HG02870 (cell line): ENCODE data around the gene ELL2.
"Not testable (repeated sequence)": the region's sequence is repeated elsewhere in the genome, so short reads cannot be mapped to it uniquely, and the experiment has no call there.

Experiments
- ATAC-seq: cut with Tn5 transposase; IDR thresholded peaks from one replicate; pipeline ENCODE4 v1.9.1; 2021; ENCODE audit warnings: mild to moderate bottlenecking, moderate library complexity; ENCODE audit not compliant: unreplicated experiment

ELL2 gene

DNA sequence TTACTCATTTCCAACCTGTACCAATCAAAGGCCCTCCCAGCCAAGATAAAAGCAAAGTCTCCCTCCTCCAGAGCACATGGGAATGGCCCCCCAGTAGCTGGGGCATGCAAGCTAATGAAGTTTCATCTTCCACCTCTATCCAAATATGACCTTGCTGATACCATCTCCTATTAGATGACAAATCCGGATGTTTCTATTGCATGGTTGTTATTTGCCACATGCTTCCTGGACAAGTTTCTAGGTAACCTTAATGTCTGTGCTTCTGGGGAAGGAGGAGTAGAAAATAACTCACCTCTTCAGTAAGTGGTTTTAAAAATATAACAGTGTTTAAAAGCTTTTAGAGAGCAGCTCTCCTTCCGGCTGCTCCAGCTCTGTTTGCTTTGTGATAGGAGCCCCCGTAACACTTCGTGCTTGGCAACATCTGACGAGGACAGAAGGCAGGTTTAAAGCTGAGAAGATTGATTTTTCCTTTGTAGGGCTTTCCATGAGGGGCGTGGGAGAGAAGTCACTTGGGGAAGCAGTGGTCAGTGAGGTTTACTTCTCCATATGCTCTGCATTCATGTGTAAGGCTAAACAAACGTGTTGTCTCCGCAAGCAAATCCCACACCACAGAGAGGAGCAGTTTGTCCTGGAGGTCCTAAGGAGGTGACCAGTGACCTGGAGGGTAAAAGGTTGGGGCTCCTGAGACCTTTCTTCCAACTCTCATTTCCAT lies 98.8 kb downstream of the ELL2 start:
- ATAC-seq: no peak

DNA sequence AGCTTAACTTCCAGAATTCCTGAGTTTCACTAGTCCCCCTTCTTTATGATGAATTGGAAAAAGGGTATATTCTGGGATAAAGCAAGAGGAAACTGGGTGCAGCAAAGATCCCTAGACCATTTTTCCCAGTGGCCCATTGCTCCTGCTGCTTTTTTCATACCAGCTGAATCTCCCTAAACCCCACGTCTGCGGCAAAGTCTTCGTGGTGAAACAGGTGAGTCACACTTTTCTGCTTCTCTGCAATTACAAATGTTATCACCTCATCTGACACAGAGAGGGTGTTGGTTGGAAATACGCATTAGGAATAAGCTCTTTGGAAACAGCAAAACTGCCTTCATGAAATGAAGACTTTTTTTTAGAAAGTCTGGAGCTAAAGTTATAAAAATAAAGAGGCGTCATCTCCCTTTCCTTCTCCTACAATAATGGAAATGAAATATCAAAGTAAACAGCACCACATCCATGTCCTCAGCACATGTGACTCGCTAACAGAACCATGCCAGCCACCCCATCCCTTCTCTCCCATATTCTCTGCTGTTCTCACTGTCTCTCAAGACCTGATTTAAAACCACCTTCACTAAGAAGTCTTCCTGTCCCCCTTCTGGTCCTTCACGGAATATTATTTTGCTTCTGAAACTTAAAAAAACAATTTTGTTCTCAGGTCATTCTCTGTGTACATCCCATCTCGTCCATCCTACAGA lies 99.6 kb downstream of the ELL2 start:
- ATAC-seq: no peak

- ATAC-seq: no peak
Measured at GRCh38 chr5:95861221-95861863, 100.3 kb downstream of the ELL2 start.

- ATAC-seq: no peak
Measured at GRCh38 chr5:95859661-95860060, 102.0 kb downstream of the ELL2 start.

GRCh38 chr5:95858661-95859595 lies 102.7 kb downstream of the ELL2 start:
- ATAC-seq: peak; percentile 91

- ATAC-seq: no peak
Measured at GRCh38 chr5:95858023-95858461, 103.6 kb downstream of the ELL2 start.

GRCh38 chr5:95857185-95857945 lies 104.3 kb downstream of the ELL2 start:
- no peak for ATAC-seq

DNA sequence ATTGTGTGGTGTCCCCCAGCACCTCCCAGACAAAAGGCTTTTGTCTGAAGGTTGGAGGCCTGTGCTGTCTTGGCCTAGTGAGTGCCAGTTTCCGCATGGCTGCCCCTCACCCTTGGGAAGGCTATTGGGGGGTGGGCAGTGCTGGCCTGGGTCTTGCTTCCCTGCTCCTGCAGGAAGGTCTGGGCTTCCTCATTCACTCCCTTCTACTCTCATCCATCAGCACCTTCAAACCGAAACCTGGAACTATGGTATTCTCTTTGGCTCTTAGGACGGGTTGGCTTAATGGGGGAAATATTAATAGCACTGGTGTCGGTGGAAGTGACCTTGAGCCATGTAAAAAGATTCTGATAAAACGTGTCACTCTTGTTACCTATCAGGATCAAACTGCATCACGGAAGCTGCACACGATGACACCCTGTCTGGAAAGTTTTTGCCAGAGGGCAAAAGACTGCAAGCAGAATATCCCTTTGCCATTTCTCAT lies 105.1 kb downstream of the ELL2 start:
- ATAC-seq: no peak

- no peak for ATAC-seq
Measured at GRCh38 chr5:95853490-95853889, 108.2 kb downstream of the ELL2 start.

GRCh38 chr5:95852567-95852966 lies 109.1 kb downstream of the ELL2 start:
- no peak for ATAC-seq

DNA sequence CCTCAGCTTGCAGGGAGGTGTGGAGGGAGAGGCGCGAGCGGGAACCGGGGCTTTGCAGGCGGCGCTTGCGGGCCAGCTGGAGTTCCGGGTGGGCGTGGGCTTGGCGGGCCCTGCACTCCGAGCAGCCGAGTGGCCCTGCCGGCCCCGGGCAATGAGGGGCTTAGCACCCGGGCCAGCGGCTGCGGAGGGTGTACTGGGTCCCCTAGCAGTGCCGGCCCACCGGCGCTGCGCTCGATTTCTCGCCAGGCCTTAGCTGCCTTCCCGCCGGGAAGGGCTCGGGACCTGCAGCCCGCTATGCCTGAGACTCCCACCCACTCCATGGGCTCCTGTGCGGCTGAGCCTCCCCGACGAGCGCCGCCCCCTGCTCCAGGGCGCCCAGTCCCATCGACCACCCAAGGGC lies 110.5 kb downstream of the ELL2 start:
- not testable (repeated sequence) for ATAC-seq

DNA sequence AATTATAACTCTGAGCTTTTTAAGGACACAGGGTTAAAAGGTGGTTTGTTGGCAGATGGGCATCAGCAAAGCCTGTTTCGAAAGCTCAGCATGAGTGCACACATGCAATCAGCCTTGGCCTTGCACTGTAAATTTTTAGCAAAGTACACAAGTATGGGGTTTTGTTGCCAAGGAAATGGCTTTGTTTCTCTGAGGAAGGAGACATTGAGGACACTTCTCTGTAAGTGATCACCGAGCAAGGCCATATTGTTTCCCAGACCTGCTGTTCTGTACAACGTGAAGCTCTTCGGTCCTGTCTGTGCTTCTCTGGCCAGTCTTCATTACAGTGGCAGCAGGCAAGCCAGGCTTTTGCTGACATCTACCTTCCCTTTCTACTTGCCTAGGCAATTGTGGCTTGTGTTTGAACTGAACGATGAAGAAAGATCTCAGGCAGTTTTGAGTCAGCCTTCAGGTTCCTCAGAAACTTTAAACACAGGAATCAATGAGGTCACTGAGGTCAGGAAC lies 111.2 kb downstream of the ELL2 start:
- no peak for ATAC-seq

- ATAC-seq: no peak
Measured at GRCh38 chr5:95848701-95849100, 113.0 kb downstream of the ELL2 start.

- ATAC-seq: no peak
Measured at GRCh38 chr5:95847261-95847592, 114.4 kb downstream of the ELL2 start.

GRCh38 chr5:95846554-95847260 lies 114.9 kb downstream of the ELL2 start:
- ATAC-seq: peak; percentile 56

- ATAC-seq: no peak
Measured at GRCh38 chr5:95845391-95845790, 116.3 kb downstream of the ELL2 start.

GRCh38 chr5:95843733-95844223 lies 117.9 kb downstream of the ELL2 start:
- no peak for ATAC-seq

DNA sequence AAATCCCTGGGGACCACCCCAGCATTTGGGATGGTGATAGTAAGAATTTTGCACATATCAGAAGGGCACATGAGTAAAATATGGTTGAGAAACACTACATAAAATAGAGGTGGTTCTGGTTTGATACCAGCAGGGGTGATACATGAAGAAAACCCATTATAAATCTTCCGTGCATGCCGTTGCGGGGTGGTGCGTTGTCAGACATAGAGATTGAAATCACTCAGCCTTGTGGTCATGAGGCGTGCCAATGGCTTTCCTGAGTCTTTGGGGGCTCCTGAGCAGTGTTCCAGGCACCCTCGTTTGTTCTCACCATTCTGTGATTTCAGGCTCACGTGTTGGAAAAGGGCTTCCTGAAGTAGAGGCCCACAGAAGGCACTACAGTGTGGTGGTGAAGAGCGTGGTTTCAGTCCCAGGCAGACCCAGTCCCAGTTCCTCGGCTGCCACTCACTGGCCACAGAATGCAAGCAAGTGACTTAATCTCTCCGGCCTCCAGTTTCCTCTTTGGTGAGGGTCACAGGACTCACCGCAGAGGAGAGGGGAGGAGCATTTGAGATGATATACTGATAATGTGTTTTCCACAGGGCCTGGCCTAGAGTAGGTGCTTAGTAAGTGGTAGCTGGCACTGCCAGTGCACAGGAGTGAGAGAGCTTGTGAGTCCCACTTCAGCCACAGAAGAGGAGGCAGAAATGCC lies 118.7 kb downstream of the ELL2 start:
- peak; percentile 89 for ATAC-seq
